ENCODE measurements around the gene SLITRK1.

SLITRK1 gene

GRCh38 chr13:83905641-83906040, 23.4 kb upstream of the SLITRK1 start:
- no peaks in the 10 kb centered on the region for H3K27me3 ChIP-seq (replicated peaks; ENCODE audit: insufficient read depth, low read length)
- H4K20me1 ChIP-seq (ENCODE audit: insufficient read depth, low read length) = no peaks in the 10 kb centered on the region
- no peaks in the 10 kb centered on the region for H3K36me3 ChIP-seq (replicated peaks; ENCODE audit: insufficient read depth, low read length)
- H3F3A ChIP-seq (ENCODE audit: insufficient read depth, low read length) = no peaks in the 10 kb centered on the region
- no peak overlapping the region for H3K9ac ChIP-seq (ENCODE audit: low read length)
- no peak overlapping the region for H2AFZ ChIP-seq (ENCODE audit: low read length)
- no peaks in the 10 kb centered on the region for H3K9me3 ChIP-seq (replicated peaks; ENCODE audit: insufficient read depth, low read length)
- no peak for DNase-seq
- no peak for TF ChIP-seq EZH2 (optimal IDR thresholded peaks at IDR 0.05; ENCODE audit: low read depth, low read length)
- no peak overlapping the region for H3K27ac ChIP-seq (ENCODE audit: low read length)
- no peaks in the 10 kb centered on the region for H3K79me2 ChIP-seq (ENCODE audit: low read length)
- no peaks in the 10 kb centered on the region for H3K4me1 ChIP-seq (ENCODE audit: low read length)
- H3K4me2 ChIP-seq (ENCODE audit: low read depth, low read length) = no peak overlapping the region
- no peaks in the 10 kb centered on the region for H3K9me2 ChIP-seq (replicated peaks; ENCODE audit: insufficient read depth, low read length)
- H3K4me3 ChIP-seq (ENCODE audit: low read length) = no peak overlapping the region

GRCh38 chr13:83895994-83896580, 13.8 kb upstream of the SLITRK1 start:
- H2AFZ ChIP-seq (ENCODE audit: low read length) = no peak overlapping the region
- H3K27ac ChIP-seq (ENCODE audit: low read length) = no peak overlapping the region
- H3K4me1 ChIP-seq (ENCODE audit: low read length) = no peaks in the 10 kb centered on the region
- H3K9me3 ChIP-seq (replicated peaks; ENCODE audit: insufficient read depth, low read length) = no peaks in the 10 kb centered on the region
- H3K4me3 ChIP-seq (ENCODE audit: low read length) = no peak overlapping the region
- H3F3A ChIP-seq (ENCODE audit: insufficient read depth, low read length) = no peaks in the 10 kb centered on the region
- no peaks in the 10 kb centered on the region for H3K9me2 ChIP-seq (replicated peaks; ENCODE audit: insufficient read depth, low read length)
- no peaks in the 10 kb centered on the region for H3K79me2 ChIP-seq (ENCODE audit: low read length)
- H3K4me2 ChIP-seq (ENCODE audit: low read depth, low read length) = no peak overlapping the region
- no peak for TF ChIP-seq EZH2phosphoT487 (IDR thresholded peaks at IDR 0.05; ENCODE audit: low read length)
- TF ChIP-seq EZH2 (optimal IDR thresholded peaks at IDR 0.05; ENCODE audit: low read depth, low read length) = no peak
- no peak for TF ChIP-seq CTCF (IDR thresholded peaks at IDR 0.05; ENCODE audit: low read length)
- no peaks in the 10 kb centered on the region for H4K20me1 ChIP-seq (ENCODE audit: insufficient read depth, low read length)
- H3K27me3 ChIP-seq (replicated peaks; ENCODE audit: insufficient read depth, low read length) = no peaks in the 10 kb centered on the region
- DNase-seq = no peak
- H3K9ac ChIP-seq (ENCODE audit: low read length) = no peak overlapping the region
- no peaks in the 10 kb centered on the region for H3K36me3 ChIP-seq (replicated peaks; ENCODE audit: insufficient read depth, low read length)

- Histone ChIP-seq H3K9ac (ENCODE audit: low read length) (no peak overlapping the region), H4K20me1 (ENCODE audit: insufficient read depth, low read length) (no peaks in the 10 kb centered on the region), H3K9me3 (replicated peaks; ENCODE audit: insufficient read depth, low read length) (no peaks in the 10 kb centered on the region), H3K79me2 (ENCODE audit: low read length) (no peaks in the 10 kb centered on the region), H3K27me3 (replicated peaks; ENCODE audit: insufficient read depth, low read length) (no peaks in the 10 kb centered on the region), H3K9me2 (replicated peaks; ENCODE audit: insufficient read depth, low read length) (no peaks in the 10 kb centered on the region), H3K4me1 (ENCODE audit: low read length) (no peaks in the 10 kb centered on the region), H3K4me2 (ENCODE audit: low read depth, low read length) (no peak overlapping the region), H3K27ac (ENCODE audit: low read length) (no peak overlapping the region), H2AFZ (ENCODE audit: low read length) (no peak overlapping the region), H3K4me3 (ENCODE audit: low read length) (no peak overlapping the region), H3K36me3 (replicated peaks; ENCODE audit: insufficient read depth, low read length) (no peaks in the 10 kb centered on the region), H3F3A (ENCODE audit: insufficient read depth, low read length) (no peaks in the 10 kb centered on the region)
- TF ChIP-seq EZH2phosphoT487 (IDR thresholded peaks at IDR 0.05; ENCODE audit: low read length) = no peak
- no peak for TF ChIP-seq EZH2 (optimal IDR thresholded peaks at IDR 0.05; ENCODE audit: low read depth, low read length)
- no peak for TF ChIP-seq CTCF (IDR thresholded peaks at IDR 0.05; ENCODE audit: low read length)
- DNase-seq = no peak
These were observed 8.1 kb upstream of the SLITRK1 start for GRCh38 chr13:83890358-83890757.

GRCh38 chr13:83884141-83884540, 1.9 kb upstream of the SLITRK1 start:
- no peaks in the 10 kb centered on the region for H3K79me2 ChIP-seq (ENCODE audit: low read length)
- no peaks in the 10 kb centered on the region for H3K9me3 ChIP-seq (replicated peaks; ENCODE audit: insufficient read depth, low read length)
- no peak overlapping the region for H3K9ac ChIP-seq (ENCODE audit: low read length)
- no peak overlapping the region for H3K4me2 ChIP-seq (ENCODE audit: low read depth, low read length)
- no peaks in the 10 kb centered on the region for H3F3A ChIP-seq (ENCODE audit: insufficient read depth, low read length)
- no peaks in the 10 kb centered on the region for H3K4me1 ChIP-seq (ENCODE audit: low read length)
- no peak overlapping the region for H3K4me3 ChIP-seq (ENCODE audit: low read length)
- no peak overlapping the region for H3K27ac ChIP-seq (ENCODE audit: low read length)
- H2AFZ ChIP-seq (ENCODE audit: low read length) = no peak overlapping the region
- H3K9me2 ChIP-seq (replicated peaks; ENCODE audit: insufficient read depth, low read length) = no peaks in the 10 kb centered on the region
- DNase-seq = no peak
- H3K36me3 ChIP-seq (replicated peaks; ENCODE audit: insufficient read depth, low read length) = no peaks in the 10 kb centered on the region
- H4K20me1 ChIP-seq (ENCODE audit: insufficient read depth, low read length) = no peaks in the 10 kb centered on the region
- TF ChIP-seq CTCF (IDR thresholded peaks at IDR 0.05; ENCODE audit: low read length) (no peak), EZH2phosphoT487 (IDR thresholded peaks at IDR 0.05; ENCODE audit: low read length) (no peak), EZH2 (optimal IDR thresholded peaks at IDR 0.05; ENCODE audit: low read depth, low read length) (no peak)
- H3K27me3 ChIP-seq (replicated peaks; ENCODE audit: insufficient read depth, low read length) = no peaks in the 10 kb centered on the region

Measured in MM.1S (cell line).